ENCODE measurements around the gene RFLNA.
"Not testable (repeated sequence)": the region's sequence is repeated elsewhere in the genome, so short reads cannot be mapped to it uniquely, and the experiment has no call there.

Gene RFLNA

DNA sequence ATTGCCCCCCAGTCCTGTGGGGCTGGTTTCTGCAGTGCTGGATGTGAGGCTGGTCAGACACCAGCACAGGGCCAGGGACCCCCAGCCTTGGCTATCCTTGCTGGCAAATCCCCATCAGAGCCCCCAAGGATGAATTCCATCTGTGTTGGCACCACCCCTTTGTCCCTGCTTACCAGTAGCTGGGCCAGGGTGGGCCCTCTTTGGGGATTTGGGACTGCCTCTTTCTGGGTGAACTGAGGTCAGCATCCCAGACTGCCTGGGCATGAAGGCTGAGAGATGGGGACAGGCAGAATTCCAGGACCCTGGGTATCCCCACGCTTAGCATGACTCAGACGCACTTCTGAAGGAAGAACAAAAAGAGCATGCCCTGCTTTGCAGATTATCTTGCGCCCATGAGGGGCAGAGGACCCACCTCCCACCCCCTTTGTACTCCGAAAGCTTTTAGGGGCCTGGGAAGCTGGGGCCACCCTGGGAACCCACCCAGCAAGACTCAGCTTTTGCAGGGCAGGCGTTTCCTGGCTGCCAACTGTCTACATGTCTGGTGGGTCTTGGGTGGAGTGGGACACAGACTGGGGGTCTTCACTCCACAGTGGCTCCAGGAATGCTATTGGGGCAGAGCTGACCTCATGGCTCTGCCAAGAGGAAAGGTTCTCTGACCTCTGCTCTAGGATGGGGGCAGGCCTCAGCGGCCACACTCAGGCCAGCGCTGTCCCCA lies 26.8 kb downstream of the RFLNA start:
- DNase-seq, result no peak

DNA sequence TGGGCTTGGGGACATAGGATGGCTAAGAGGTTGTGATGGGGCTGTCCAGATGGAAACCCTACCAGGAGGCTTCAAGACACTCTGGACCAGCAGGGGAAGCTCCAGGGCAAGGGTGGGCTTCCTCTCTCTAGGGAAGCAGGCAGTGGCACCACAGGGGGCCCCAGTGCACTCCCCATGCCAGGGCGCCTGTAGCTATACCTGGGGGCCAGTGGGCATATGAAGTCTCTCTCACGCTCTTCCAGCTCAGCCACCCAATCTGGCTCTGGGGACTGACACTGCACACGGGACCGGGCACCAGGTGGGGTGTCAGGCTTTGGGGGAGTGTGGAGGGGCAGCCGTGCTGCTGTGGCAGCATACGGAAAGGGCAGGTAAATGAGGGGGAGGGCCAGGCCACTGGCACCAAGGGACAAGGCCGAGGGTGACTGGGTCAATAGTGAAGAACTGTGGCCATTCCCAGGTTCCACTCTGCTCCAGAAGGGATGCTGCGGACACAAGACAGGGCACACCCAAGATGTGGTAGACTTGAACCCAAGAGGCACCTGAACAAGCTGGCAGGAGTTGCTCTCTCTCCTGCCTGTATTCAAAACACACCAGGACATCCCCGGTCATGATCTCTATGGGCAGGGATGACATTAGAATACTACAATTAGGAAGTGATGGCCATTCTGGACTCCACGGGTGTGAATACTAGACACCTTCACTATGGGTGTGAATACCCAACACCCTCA lies 27.5 kb downstream of the RFLNA start:
- no peak for DNase-seq

DNA sequence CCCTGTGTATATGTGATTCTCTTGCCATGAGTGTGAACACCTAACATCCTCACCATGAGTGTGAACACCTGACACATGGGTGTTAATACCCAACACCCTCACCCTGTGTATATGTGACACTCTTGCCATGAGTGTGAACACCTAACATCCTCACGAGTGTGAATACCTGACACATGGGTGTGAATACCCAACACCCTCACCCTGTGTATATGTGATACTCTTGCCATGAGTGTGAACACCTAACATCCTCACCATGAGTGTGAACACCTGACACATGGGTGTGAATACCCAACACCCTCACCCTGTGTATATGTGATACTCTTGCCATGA lies 28.1 kb downstream of the RFLNA start:
- not testable (repeated sequence) for DNase-seq

DNA sequence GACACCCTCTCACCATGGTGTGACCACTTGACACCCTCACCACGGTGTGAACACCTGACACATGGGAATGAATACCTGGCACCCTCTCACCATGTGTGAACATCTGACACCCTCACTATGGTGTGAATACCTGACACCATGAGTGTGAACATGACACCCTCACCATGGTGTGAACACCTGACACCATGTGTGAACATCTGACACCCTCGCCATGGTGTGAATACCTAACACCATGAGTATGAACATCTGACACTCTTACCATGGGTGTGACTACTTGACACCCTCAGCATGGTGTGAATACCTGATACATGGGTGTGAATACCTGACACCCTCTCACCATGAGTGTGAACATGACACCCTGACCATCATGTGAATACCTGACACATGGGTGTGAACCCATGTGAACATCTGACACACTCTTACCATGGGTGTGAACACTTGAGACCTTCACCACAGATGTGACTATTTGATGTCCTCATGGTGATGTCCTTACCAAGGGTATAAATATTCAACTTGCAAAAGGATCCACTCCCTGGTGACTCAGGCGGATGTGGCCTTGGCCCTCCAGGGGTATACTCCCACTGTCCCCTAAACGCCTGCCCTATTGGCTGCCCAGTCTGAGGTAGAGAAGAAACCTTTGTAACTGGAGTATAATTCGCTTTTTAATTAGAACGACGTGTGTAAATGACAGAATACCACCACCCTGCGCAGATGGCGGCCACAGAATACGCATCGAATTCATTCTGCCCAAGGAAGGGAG lies 29.1 kb downstream of the RFLNA start:
- no peak for DNase-seq

DNA sequence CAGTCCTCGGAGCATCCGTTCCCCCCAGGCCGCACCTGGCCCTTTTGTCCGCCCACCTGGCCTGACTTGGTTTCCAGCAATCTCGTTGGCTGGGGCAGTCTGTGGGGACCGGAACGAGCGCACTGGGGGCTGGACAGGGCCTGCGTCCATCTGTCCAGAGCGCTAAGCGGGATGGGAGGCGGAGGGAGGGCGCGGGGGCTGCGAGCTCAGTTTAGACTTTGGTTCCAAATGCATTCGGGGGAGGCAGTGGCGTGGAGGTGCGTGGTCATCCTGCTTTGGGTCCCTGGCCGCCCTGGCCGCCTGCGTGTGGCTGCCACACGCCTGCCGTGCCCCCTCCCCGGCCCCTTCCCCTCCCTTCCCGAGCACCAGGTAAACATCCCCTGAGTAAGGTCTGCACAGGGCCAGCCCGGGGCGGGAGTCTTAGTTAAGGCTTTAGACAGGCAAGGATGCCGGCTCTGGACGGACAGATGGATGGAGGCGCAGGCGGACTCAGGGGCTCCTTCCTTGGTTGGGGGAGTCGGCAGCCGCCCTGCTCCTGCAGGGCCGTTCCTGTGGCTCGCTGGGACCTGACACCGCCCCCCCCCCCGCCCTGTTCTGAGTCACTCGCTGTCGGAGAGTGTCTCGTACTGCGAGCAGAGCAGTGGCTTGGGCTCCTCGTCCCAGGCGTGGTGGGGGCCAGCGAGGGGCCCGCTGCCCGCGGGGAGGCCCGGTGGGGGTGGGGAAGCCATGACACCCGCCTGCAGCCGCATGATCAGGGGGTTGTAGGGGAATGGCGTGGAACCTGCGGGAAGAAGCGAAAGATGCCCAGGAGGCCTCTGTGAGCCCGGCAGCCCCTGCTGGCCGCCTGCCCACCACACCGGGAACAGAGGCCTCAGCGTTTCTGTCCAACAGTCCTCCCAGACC lies 30.2 kb downstream of the RFLNA start:
- no peak for DNase-seq

DNA sequence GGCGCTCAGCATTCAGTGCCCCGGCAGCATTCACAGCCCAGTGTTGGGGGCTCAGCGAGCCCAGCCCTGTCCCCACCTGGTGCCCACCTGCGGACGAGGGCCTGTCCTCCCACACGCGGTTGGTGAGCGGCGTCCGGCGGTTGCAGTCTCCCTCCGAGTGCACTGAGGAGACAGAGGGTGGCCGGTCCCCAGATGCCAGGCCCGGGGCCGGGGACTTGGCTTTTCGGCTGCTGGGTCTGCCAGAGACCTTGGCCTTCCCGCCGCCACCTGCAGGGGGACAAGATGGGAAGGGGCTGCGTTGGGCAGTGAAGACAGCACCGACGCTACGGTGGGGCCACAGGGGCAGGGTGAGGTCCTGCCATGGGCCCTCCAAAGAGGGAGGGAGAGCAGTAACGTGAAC lies 31.2 kb downstream of the RFLNA start:
- DNase-seq, result no peak

DNA sequence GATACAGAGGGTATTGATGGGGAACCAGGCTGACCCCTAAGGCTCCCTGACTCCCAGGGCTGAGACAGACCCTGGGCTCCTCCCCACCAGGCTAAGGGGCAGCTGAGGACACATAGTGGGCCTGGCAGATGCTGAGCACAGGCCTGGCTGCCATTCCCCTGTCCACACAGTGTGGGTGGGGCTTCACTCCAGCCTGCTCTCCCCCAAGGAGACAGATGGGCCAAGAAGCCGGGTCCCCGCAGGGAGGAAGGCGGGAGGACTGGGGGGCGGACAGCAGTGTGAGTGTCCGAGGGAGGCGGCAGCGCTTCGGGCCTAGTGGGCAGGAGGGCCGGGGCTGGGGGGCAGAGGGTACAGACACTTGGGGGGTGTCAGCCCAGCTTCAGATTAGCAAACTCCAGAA lies 32.0 kb downstream of the RFLNA start:
- DNase-seq, result no peak

DNA sequence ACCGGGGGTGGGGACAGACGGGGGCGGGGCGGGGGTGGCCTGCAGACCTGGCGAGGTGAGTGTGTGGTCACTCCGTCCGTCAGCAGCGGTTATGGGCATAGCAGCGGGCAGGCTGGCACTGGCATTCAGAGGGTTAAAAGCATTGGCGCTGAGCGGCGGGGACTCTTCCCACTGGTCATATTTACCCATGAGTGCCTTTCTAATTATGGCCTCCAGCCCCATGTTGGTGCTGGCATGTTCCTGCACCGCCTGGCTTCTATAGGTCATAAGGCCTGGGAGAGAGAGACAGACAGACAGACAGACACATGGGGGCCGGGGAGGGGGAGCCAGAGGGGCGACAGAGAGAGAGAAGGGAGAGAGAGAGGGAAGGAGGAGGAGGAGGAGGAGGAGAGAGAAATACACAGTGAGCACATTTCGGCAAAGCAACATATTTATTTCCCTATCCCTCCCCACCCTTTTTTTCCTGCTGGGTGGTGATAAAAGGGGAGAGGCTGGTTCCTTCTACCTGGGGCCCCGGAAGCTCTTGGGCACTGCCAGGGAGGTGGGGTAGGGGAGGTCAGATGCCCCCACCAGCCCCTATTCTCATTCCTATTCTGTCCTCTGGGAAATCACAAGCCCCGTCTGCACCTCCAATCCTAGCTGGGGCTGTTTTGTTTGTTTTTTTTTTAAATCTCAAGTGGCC lies 32.6 kb downstream of the RFLNA start:
- DNase-seq, result no peak

DNA sequence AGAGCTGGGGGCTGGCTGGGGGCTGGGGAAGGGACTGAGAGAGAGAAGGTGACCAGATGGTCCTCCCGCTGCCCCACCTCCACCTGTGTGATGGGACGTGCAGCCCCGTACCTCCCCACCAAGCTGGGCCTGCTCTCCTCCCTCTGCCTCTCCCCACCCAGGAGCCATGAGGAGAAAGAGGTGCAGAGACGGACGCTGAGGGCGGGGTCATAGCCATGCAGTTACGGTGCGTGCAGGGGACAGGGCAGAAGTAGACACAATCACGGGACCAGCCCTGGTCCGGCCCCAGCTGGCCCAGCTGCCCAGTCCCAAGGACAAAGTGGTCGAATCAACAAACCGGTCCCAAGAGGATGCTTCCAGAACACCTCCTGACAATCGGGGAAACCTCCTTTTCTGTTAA lies 33.2 kb downstream of the RFLNA start:
- no peak for DNase-seq

DNA sequence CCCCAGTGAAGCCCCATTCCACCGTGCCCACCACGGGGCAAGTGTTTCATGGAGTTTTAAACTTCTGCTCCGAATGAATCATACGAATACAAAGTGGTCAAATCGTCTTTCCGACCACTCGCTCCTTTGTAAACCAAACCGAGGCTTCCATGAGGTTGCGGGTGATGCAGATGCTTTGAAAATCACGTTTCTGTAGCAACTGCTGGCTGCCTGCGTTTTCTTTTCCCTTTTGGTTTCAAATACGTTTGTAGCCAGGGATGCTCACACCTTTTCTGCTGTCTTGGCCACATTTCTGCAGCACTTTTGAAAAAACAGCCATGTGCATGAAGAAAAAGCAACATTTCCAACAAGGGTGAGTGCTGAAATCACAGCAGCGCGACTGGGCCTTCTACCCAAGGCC lies 33.7 kb downstream of the RFLNA start:
- no peak for DNase-seq

DNA sequence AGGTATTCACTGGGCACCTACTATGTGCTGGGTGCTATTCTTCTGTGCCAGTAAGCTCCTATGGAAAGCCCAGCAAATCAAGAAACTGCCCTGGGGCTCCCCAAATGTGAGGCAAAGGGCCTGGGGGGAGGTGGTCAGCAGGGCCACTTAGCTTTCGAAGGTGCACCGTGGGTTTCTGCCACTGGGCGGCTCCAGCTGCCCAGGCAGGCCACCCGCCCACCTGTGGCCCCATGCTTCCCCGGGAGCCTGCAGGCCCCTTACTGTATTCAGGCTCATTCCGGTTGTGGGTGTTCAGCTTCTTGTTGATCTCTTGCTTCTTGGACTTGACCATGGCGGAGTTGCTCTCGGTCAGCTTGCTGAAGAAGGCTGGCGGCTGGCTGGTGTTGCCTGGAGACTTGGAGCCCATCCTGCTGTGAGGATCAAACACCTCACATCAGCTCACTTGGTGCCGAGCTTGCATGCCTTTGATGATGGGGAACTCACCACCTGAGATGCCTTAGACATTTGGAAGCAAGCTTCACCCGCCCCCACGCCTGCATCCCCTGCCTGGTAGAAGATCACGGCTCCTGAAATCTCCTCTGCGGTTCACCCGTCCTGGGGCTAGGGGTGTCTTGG lies 37.3 kb downstream of the RFLNA start:
- DNase-seq, result no peak

DNA sequence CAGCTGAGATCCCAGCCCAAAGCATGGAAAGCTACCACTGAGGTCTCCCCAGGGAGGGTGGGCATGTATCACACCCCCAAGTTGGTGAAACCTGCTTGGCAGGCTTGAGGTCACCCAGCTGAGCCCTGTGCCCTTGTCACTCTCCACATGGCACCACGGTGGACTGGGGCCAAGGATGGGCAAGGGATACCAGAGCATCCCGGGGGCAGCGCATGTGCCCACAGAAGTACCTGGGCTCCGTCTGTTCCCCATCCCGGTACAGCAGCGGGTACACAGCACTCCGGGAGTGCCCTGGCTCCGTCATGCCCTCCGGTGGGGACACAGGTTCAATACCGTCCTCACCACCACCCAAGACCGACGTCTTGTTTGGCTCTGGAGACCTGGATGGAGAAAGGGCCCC lies 38.0 kb downstream of the RFLNA start:
- no peak for DNase-seq

DNA sequence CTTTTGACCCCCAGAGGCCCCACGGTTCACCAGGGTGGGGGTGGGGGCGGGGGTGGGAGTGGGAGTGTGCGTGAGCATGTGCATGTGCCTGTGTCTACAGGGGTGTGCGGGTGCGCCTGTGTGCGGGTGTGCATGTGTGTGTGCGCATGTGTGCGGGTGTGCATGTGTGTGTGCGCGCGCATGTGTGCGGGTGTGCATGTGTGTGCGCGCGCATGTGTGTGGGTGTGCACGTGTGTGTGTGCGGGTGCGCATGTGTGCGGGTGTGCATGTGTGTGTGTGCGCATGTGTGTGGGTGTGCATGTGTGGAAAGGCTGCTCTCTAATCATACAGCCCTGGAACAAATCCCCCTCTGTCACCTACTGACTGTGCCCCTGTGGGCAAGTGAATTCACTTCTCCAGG lies 38.8 kb downstream of the RFLNA start:
- no peak for DNase-seq

DNA sequence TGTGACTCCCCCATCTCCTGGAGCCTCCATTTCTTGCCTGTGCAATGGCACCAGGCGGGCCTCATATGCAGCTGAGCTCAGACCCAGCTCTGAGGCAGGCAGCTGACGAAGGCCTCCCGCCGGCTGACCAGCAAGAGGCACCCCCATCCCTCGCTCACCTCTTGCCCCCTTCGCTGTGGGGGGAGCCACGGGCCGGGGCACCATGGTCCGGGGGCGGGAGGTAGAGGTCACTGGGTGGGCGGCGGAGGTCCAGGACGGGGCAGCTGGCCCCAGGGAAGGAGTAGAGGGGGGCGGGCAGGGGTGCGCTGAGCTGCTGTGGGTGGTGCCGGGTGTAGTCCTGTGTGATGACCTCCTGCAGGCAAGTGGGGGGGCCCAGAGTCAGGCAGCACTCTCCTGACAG lies 39.4 kb downstream of the RFLNA start:
- DNase-seq, result no peak

DNA sequence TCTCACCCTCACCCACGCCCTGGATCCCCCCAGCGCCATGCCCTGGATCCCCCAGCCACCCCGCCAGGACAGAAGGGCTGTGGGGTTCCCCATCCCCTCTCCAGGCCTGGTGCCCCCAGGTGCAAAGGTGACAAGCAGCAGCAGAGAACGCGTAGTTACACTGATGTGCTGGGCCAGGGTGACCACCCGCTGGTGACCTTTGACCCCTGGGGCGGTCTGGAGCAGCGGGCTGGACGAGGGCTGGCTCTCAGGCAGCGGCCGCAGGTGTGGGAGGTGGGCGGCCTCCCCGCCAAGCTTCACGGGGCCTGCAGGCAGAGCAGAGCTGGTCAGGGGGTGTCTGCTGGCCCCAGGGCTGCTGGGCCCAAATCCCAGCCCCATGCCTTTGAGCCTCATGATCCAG lies 40.1 kb downstream of the RFLNA start:
- DNase-seq, result no peak

DNA sequence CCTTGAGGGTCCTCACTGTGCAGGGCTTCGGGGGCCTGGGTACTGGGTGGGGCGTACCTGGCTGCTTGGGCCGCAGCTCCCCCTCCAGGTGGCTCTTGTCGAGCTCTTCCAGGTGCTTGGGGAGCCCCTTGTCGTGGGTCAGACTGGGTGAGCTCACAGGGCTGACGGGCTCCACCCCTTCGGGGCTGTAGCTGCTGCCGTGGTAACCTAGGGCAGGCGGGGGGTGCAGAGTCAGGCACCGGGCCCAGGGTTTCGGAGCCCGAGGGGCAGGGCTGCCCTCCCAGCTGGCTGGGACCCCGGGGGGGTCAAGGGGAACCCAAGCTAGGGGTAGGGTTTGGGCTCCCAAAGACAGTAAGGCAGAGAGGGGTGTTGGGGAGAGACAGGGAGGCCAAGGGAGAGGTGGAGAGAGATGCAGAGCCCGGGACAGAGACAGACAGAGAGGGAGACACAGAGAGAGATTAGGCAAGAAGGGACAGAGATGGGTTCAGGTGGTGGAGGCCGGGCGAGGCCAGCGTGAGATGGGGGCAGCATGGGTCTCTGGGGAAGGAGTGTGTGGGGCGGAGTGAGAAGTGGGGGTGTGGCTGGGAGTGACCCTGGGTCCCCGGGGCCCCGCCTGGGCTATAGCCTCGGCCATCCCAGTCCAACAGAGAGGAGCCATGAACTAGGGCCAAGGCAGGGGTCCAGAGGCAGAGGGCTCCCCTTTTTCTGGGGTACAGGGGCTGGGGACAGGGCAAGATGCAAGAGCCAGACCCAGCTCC lies 40.7 kb downstream of the RFLNA start:
- no peak for DNase-seq

DNA sequence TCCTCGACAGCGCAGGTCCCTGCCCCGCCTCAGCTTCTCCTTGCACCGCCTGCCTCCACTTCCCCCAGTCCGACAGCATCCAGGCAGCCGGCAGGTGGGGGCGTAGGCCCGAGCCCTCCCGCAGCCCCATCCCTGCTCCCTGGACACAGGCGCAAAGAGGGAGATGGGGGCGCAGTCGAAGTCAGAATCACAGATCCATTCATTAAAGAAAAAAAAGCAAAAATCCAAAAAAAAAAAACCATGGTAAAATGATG lies 41.2 kb downstream of the RFLNA start:
- DNase-seq, result no peak

DNA sequence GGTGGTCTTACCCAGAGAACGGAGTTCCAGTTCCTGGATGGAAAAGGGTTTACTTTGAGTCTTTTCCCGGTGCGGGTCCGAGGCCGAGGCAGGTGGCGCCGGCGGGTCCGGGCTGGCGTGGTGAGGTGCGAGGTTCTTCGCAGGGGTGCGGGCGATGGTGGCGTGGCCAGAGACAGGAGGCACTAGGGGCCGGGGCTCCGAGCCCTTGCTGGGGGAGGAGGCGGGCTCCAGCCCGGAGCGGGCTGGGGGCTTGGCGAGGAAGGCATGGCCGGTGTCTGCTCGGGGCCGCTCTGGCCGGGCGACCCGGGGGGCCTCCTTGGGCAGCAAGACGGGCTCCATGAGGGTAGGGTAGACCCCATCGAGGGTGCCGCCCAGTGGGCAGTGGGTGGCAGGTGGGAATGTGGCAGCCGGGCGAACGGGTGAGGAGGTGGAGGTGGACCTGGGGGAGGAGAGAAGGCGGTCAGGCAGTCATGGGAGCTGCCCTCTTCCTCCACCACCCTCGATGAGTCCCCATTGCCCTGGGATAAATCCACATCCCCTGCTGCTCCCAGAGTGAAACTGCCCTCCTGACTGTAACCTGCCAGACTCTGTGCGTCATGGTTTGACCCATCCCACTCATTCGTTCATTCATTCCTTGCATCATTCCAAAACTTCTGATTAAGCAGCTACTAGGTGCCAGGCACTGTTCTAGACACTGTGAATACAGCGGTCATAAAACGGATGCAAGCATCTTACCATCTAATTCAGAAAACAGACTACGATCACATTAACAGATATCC lies 42.0 kb downstream of the RFLNA start:
- DNase-seq, result no peak

DNA sequence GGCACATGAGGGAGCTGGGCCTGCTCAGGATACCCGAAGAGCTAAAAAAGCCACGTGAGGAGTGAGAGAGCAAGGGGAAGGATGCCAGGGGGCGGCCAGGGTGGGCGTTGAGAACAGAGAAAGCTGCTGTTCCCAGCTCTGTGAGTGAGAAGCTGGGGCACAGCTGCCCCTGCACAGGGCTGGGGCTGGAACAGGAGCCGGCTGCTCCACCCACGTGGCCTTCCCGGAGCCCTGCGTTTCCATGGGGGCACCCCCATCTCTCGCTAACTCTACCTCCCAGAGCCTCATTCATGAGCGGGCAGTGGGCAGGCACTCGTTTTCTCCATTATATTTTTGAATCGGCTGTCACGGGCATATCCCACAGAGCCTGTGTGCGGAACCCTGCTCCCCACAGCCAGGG lies 42.7 kb downstream of the RFLNA start:
- no peak for DNase-seq

DNA sequence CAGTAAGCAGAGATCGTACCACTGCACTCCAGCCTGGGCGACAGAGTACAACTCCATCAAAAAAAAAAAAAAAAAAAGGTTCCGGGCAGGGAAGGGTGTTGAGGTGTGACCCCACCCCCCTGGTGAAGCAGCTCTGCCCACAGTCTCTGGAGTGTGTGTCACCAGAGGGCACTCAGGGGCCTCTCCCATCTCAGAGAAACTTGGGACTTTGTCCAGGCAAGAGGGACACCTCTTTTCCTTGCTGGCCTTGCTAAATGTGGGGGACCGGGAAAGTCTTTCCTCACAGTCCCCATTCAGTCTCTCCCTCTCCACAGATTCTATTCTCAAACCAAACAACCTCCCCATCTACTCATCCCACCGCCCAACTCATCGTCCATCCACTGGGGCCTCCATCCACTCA lies 43.6 kb downstream of the RFLNA start:
- DNase-seq, result no peak
